WTC11 (cell line): ENCODE results near the gene ZNF264. TPM values are rescaled to one million over a fixed set of nuclear protein-coding genes. Genes with fewer than 3 reads are reported as not detected.

ENCODE experiments used
- CREM ChIP-seq: sonication (generic); formaldehyde crosslinking; IDR thresholded peaks from 2 replicates; pipeline ENCODE4 v1.8.1; 2022; ENCODE audit warnings: mild to moderate bottlenecking, missing genetic modification reagents, moderate library complexity
- EMX1 ChIP-seq: fragments of 250-450 bp; sonication (Bioruptor Pico); IDR thresholded peaks from 2 replicates; pipeline ENCODE4 v1.8.0; 2021; ENCODE audit warnings: mild to moderate bottlenecking
- FOXJ3 ChIP-seq: sonication (generic); formaldehyde crosslinking; IDR thresholded peaks from 2 replicates; pipeline ENCODE4 v1.9.0; 2021; ENCODE audit warnings: missing genetic modification reagents, mild to moderate bottlenecking, borderline replicate concordance
- FOXK1 ChIP-seq: sonication (generic); formaldehyde crosslinking; IDR thresholded peaks from 2 replicates; pipeline ENCODE4 v1.8.0; 2022; ENCODE audit warnings: mild to moderate bottlenecking, moderate library complexity, missing genetic modification reagents
- FOXP1 ChIP-seq: sonication (generic); formaldehyde crosslinking; IDR thresholded peaks from 2 replicates; pipeline ENCODE4 v1.8.0; 2022; ENCODE audit warnings: missing genetic modification reagents, mild to moderate bottlenecking, moderate library complexity, borderline replicate concordance
- HMGA2 ChIP-seq: fragments of 250-450 bp; sonication (Bioruptor Pico); IDR thresholded peaks from 2 replicates; pipeline ENCODE4 v1.4.0; 2021; ENCODE audit warnings: mild to moderate bottlenecking, moderate library complexity
- KAT7 ChIP-seq: sonication (generic); formaldehyde crosslinking; IDR thresholded peaks from 2 replicates; pipeline ENCODE4 v1.8.1; 2023; ENCODE audit warnings: missing genetic modification reagents, mild to moderate bottlenecking, borderline replicate concordance
- MYBL2 ChIP-seq: sonication (generic); formaldehyde crosslinking; IDR thresholded peaks from 2 replicates; pipeline ENCODE4 v1.8.1; 2023; ENCODE audit warnings: mild to moderate bottlenecking, moderate library complexity, missing genetic modification reagents
- NFYB ChIP-seq: sonication (generic); formaldehyde crosslinking; conservative IDR thresholded peaks from 2 replicates; pipeline ENCODE4 v1.8.0; 2022; ENCODE audit warnings: low read depth, missing genetic modification reagents
- NR1H2 ChIP-seq: sonication (generic); formaldehyde crosslinking; IDR thresholded peaks from 2 replicates; pipeline ENCODE4 v1.9.0; 2021; ENCODE audit warnings: mild to moderate bottlenecking, moderate library complexity, missing genetic modification reagents
- NR2C2 ChIP-seq: sonication (generic); formaldehyde crosslinking; IDR thresholded peaks from 2 replicates; pipeline ENCODE4 v1.8.0; 2022; ENCODE audit warnings: mild to moderate bottlenecking, missing genetic modification reagents
- NR3C1 ChIP-seq: sonication (generic); formaldehyde crosslinking; conservative IDR thresholded peaks from 2 replicates; pipeline ENCODE4 v1.8.1; 2023; ENCODE audit warnings: low read depth, mild to moderate bottlenecking, missing genetic modification reagents
- SP1 ChIP-seq: sonication (generic); formaldehyde crosslinking; conservative IDR thresholded peaks from 2 replicates; pipeline ENCODE4 v1.8.1; 2022; ENCODE audit warnings: missing genetic modification reagents
- TEAD1 ChIP-seq: sonication (generic); formaldehyde crosslinking; IDR thresholded peaks from 2 replicates; pipeline ENCODE4 v1.8.0; 2022; ENCODE audit warnings: mild to moderate bottlenecking, missing genetic modification reagents
- ZBTB21 ChIP-seq: sonication (generic); formaldehyde crosslinking; IDR thresholded peaks from 2 replicates; pipeline ENCODE4 v1.8.1; 2023; ENCODE audit warnings: mild to moderate bottlenecking, missing genetic modification reagents, borderline replicate concordance
- ZNF138 ChIP-seq: sonication (generic); formaldehyde crosslinking; conservative IDR thresholded peaks from 2 replicates; pipeline ENCODE4 v1.8.1; 2022; ENCODE audit warnings: mild to moderate bottlenecking, moderate library complexity, missing genetic modification reagents
- ZNF219 ChIP-seq: sonication (generic); formaldehyde crosslinking; IDR thresholded peaks from 2 replicates; pipeline ENCODE4 v1.8.0; 2023; ENCODE audit warnings: missing genetic modification reagents, mild to moderate bottlenecking, borderline replicate concordance
- ZNF232 ChIP-seq: sonication (generic); formaldehyde crosslinking; IDR thresholded peaks from 2 replicates; pipeline ENCODE4 v1.8.0; 2022; ENCODE audit warnings: mild to moderate bottlenecking, missing genetic modification reagents
- total RNA-seq: library from RNA; stranded (reverse); gene quantifications from 3 replicates; pipeline ENCODE4 v1.2.3, GENCODE V29; 2021
- TF ChIP-seq, protein P1 (sequence below): fragments of 250-450 bp; sonication (Bioruptor Pico); IDR thresholded peaks from 2 replicates; pipeline ENCODE4 v1.8.0; 2021; ENCODE audit warnings: mild to moderate bottlenecking
- TF ChIP-seq, protein P2 (sequence below): sonication (generic); formaldehyde crosslinking; IDR thresholded peaks from 2 replicates; pipeline ENCODE4 v1.8.0; 2023; ENCODE audit warnings: mild to moderate bottlenecking, missing genetic modification reagents
- TF ChIP-seq, protein P3 (sequence below): sonication (generic); formaldehyde crosslinking; IDR thresholded peaks from 2 replicates; pipeline ENCODE4 v1.8.1; 2022; ENCODE audit warnings: mild to moderate bottlenecking, moderate library complexity, missing genetic modification reagents
- TF ChIP-seq, protein P4 (sequence below): sonication (generic); formaldehyde crosslinking; IDR thresholded peaks from 2 replicates; pipeline ENCODE4 v1.8.1; 2023; ENCODE audit warnings: mild to moderate bottlenecking, missing genetic modification reagents, moderate library complexity
- TF ChIP-seq, protein P5 (sequence below): sonication (generic); formaldehyde crosslinking; IDR thresholded peaks from 2 replicates; pipeline ENCODE4 v1.8.0; 2022; ENCODE audit warnings: mild to moderate bottlenecking, missing genetic modification reagents
- TF ChIP-seq, protein P6 (sequence below): sonication (generic); formaldehyde crosslinking; IDR thresholded peaks from 2 replicates; pipeline ENCODE4 v1.8.0; 2022; ENCODE audit warnings: mild to moderate bottlenecking, missing genetic modification reagents
- TF ChIP-seq, protein P7 (sequence below): sonication (generic); formaldehyde crosslinking; IDR thresholded peaks from 2 replicates; pipeline ENCODE4 v1.8.0; 2022; ENCODE audit warnings: mild to moderate bottlenecking, missing genetic modification reagents
- TF ChIP-seq, protein P8 (sequence below): sonication (generic); formaldehyde crosslinking; IDR thresholded peaks from 2 replicates; pipeline ENCODE4 v1.8.1; 2023; ENCODE audit warnings: mild to moderate bottlenecking, moderate library complexity, missing genetic modification reagents
- TF ChIP-seq, protein P9 (sequence below): sonication (generic); formaldehyde crosslinking; IDR thresholded peaks from 2 replicates; pipeline ENCODE4 v1.8.1; 2022; ENCODE audit warnings: low read depth, missing genetic modification reagents, borderline replicate concordance

ZNF264 gene
- total RNA-seq, 1 experiment from 2014 or later, result 27.0 TPM

DNA sequence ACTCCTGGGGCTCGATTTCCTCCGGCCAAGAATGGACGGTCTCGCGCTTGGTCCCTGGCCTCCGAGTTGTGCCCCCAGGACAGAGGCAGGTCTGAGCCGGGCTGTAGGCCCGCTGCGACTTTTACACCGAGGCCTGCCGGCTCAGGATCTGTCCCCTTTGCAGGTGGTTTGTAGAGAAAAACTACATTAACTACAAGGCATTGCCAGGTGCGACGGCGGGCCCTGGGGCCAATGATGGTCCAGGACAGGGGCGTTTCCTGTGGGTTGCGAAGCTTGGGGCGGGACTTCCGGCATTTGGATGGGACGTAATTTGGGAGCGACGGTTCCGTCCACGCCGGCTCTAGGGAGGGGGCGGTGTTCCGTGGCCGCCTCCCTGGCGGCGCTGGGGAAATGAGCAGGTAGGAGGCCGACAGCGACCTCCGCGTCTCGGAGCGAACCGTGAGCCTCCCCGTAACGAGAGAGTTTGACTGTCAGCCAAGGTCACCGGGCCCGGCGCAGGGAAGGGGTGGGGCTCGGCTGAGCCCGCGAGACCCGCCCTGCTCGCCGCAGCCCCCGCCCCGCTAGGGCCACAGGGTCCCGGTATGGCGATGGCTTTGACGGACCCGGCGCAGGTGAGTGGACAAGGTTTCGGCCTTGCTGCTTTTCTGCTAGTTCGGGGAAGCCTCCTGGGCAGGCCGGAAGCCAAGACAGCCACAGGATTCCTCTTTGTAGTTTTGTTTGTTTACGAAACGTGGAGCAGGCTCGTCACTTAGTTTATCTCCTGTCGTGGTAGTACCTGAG lies 49.2 kb downstream of the ZNF264 start, which contains the start of gene ZNF805 (continued):
- TF ChIP-seq, protein P1, sequence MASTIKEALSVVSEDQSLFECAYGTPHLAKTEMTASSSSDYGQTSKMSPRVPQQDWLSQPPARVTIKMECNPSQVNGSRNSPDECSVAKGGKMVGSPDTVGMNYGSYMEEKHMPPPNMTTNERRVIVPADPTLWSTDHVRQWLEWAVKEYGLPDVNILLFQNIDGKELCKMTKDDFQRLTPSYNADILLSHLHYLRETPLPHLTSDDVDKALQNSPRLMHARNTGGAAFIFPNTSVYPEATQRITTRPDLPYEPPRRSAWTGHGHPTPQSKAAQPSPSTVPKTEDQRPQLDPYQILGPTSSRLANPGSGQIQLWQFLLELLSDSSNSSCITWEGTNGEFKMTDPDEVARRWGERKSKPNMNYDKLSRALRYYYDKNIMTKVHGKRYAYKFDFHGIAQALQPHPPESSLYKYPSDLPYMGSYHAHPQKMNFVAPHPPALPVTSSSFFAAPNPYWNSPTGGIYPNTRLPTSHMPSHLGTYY, result no peak
- TF ChIP-seq KAT7 (CRISPR knock-in tag) (no peak), NR1H2 (CRISPR knock-in tag) (no peak), NFYB (CRISPR knock-in tag) (peak; percentile 74), SP1 (CRISPR knock-in tag) (peak; percentile 78), FOXK1 (CRISPR knock-in tag) (peak; percentile 72; the same call in 1 of the 2 replicates), MYBL2 (0 out of 2 replicates have a peak, but pooled peaks have one; percentile 39), ZNF232 (CRISPR knock-in tag) (peak; percentile 39; the same call in 1 of the 2 replicates), NR2C2 (CRISPR knock-in tag) (no peak), ZNF219 (CRISPR knock-in tag) (no peak), CREM (peak; percentile 98), HMGA2 (CRISPR knock-in tag) (no peak), NR3C1 (no peak), EMX1 (CRISPR knock-in tag) (no peak), FOXP1 (CRISPR knock-in tag) (peak; percentile 30; the same call in 1 of the 2 replicates), ZNF138 (CRISPR knock-in tag) (no peak), ZBTB21 (CRISPR knock-in tag) (no peak), FOXJ3 (CRISPR knock-in tag) (no peak), TEAD1 (CRISPR knock-in tag) (peak; percentile 31; the same call in 1 of the 2 replicates)
- TF ChIP-seq, protein P2, sequence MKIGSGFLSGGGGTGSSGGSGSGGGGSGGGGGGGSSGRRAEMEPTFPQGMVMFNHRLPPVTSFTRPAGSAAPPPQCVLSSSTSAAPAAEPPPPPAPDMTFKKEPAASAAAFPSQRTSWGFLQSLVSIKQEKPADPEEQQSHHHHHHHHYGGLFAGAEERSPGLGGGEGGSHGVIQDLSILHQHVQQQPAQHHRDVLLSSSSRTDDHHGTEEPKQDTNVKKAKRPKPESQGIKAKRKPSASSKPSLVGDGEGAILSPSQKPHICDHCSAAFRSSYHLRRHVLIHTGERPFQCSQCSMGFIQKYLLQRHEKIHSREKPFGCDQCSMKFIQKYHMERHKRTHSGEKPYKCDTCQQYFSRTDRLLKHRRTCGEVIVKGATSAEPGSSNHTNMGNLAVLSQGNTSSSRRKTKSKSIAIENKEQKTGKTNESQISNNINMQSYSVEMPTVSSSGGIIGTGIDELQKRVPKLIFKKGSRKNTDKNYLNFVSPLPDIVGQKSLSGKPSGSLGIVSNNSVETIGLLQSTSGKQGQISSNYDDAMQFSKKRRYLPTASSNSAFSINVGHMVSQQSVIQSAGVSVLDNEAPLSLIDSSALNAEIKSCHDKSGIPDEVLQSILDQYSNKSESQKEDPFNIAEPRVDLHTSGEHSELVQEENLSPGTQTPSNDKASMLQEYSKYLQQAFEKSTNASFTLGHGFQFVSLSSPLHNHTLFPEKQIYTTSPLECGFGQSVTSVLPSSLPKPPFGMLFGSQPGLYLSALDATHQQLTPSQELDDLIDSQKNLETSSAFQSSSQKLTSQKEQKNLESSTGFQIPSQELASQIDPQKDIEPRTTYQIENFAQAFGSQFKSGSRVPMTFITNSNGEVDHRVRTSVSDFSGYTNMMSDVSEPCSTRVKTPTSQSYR (CRISPR knock-in tag), result peak; percentile 45; the same call in 1 of the 2 replicates
- TF ChIP-seq, protein P3, sequence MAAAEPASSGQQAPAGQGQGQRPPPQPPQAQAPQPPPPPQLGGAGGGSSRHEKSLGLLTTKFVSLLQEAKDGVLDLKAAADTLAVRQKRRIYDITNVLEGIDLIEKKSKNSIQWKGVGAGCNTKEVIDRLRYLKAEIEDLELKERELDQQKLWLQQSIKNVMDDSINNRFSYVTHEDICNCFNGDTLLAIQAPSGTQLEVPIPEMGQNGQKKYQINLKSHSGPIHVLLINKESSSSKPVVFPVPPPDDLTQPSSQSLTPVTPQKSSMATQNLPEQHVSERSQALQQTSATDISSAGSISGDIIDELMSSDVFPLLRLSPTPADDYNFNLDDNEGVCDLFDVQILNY, result 0 out of 2 replicates have a peak, but pooled peaks have one; percentile 8
- TF ChIP-seq, protein P4, sequence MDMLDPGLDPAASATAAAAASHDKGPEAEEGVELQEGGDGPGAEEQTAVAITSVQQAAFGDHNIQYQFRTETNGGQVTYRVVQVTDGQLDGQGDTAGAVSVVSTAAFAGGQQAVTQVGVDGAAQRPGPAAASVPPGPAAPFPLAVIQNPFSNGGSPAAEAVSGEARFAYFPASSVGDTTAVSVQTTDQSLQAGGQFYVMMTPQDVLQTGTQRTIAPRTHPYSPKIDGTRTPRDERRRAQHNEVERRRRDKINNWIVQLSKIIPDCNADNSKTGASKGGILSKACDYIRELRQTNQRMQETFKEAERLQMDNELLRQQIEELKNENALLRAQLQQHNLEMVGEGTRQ (CRISPR knock-in tag), result 0 out of 2 replicates have a peak, but pooled peaks have one; percentile 11
- TF ChIP-seq, protein P5, sequence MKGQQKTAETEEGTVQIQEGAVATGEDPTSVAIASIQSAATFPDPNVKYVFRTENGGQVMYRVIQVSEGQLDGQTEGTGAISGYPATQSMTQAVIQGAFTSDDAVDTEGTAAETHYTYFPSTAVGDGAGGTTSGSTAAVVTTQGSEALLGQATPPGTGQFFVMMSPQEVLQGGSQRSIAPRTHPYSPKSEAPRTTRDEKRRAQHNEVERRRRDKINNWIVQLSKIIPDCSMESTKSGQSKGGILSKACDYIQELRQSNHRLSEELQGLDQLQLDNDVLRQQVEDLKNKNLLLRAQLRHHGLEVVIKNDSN (CRISPR knock-in tag), result no peak
- TF ChIP-seq, protein P6, sequence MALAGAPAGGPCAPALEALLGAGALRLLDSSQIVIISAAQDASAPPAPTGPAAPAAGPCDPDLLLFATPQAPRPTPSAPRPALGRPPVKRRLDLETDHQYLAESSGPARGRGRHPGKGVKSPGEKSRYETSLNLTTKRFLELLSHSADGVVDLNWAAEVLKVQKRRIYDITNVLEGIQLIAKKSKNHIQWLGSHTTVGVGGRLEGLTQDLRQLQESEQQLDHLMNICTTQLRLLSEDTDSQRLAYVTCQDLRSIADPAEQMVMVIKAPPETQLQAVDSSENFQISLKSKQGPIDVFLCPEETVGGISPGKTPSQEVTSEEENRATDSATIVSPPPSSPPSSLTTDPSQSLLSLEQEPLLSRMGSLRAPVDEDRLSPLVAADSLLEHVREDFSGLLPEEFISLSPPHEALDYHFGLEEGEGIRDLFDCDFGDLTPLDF, result no peak
- TF ChIP-seq, protein P7, sequence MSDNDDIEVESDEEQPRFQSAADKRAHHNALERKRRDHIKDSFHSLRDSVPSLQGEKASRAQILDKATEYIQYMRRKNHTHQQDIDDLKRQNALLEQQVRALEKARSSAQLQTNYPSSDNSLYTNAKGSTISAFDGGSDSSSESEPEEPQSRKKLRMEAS, result peak; percentile 42; the same call in 1 of the 2 replicates
- TF ChIP-seq, protein P8, sequence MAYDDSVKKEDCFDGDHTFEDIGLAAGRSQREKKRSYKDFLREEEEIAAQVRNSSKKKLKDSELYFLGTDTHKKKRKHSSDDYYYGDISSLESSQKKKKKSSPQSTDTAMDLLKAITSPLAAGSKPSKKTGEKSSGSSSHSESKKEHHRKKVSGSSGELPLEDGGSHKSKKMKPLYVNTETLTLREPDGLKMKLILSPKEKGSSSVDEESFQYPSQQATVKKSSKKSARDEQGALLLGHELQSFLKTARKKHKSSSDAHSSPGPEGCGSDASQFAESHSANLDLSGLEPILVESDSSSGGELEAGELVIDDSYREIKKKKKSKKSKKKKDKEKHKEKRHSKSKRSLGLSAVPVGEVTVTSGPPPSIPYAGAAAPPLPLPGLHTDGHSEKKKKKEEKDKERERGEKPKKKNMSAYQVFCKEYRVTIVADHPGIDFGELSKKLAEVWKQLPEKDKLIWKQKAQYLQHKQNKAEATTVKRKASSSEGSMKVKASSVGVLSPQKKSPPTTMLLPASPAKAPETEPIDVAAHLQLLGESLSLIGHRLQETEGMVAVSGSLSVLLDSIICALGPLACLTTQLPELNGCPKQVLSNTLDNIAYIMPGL (CRISPR knock-in tag), result no peak
- TF ChIP-seq, protein P9, sequence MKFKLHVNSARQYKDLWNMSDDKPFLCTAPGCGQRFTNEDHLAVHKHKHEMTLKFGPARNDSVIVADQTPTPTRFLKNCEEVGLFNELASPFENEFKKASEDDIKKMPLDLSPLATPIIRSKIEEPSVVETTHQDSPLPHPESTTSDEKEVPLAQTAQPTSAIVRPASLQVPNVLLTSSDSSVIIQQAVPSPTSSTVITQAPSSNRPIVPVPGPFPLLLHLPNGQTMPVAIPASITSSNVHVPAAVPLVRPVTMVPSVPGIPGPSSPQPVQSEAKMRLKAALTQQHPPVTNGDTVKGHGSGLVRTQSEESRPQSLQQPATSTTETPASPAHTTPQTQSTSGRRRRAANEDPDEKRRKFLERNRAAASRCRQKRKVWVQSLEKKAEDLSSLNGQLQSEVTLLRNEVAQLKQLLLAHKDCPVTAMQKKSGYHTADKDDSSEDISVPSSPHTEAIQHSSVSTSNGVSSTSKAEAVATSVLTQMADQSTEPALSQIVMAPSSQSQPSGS, result no peak
